Neural cell (in vitro differentiated cells): ENCODE data around the gene ISL1.
A peak's percentile ranks its signal among the peaks of the same experiment; 100 is the strongest.

Experiments
- CTCF ChIP-seq: fragments of 450-650 bp; IDR thresholded peaks from 2 replicates; pipeline ENCODE4 v1.5.1; 2014; ENCODE audit warnings: antibody characterized with exemption, mild to moderate bottlenecking, moderate library complexity; ENCODE audit not compliant: poor library complexity, severe bottlenecking
- EZH2 ChIP-seq: fragments of 200-600, 300-800 bp; shearing (Covaris generic), sonication (generic); IDR thresholded peaks from 2 replicates; pipeline ENCODE4 v1.6.1; 2014; ENCODE audit warnings: antibody characterized with exemption, low read length, borderline replicate concordance, mild to moderate bottlenecking; ENCODE audit not compliant: insufficient read depth, poor library complexity, severe bottlenecking
- RAD21 ChIP-seq: fragments of 450-650 bp; conservative IDR thresholded peaks from 2 replicates; pipeline ENCODE4 v1.6.1; 2014; ENCODE audit warnings: antibody characterized with exemption, mild to moderate bottlenecking, moderate library complexity
- SMC3 ChIP-seq: fragments of 450-650 bp; conservative IDR thresholded peaks from 2 replicates; pipeline ENCODE4 v1.6.1; 2014; ENCODE audit warnings: antibody characterized with exemption, mild to moderate bottlenecking, moderate library complexity; ENCODE audit not compliant: poor library complexity
- TAF1 ChIP-seq: IDR thresholded peaks from 2 replicates; pipeline ENCODE4 v1.6.1; 2012; ENCODE audit warnings: low read depth

- TF ChIP-seq CTCF (no peak), EZH2 (no peak), SMC3 (no peak), TAF1 (no peak), RAD21 (peak; percentile 10)
Observed at GRCh38 chr5:51411921-51412325, 28.7 kb downstream of the ISL1 start.
